Gastrocnemius medialis (tissue), 4 donors: ENCODE measurements around the gene CNTLN.

Experiments
- POLR2A ChIP-seq, 2 donors: fragments of 450-650 bp; IDR thresholded peaks; one replicate each; pipeline ENCODE4 v1.6.1; 2017; ENCODE audit warnings: antibody characterized with exemption in 2 of 2, mild to moderate bottlenecking in 2 of 2, moderate library complexity in 2 of 2
- TF ChIP-seq, protein P1 (sequence below), 5 experiments: fragments of 450-650 bp in 3 of 5; fragments of 200-600 bp in 2 of 5; sonication (generic) in 2 of 5; IDR thresholded peaks in 4 of 5; conservative IDR thresholded peaks in 1 of 5; 1 replicate in 4 of 5; 2 replicates in 1 of 5; pipeline ENCODE4 v1.5.1; 2016 to 2019; ENCODE audit warnings: antibody characterized with exemption in 5 of 5, mild to moderate bottlenecking in 3 of 5, moderate library complexity in 3 of 5

- TF ChIP-seq, protein P1, sequence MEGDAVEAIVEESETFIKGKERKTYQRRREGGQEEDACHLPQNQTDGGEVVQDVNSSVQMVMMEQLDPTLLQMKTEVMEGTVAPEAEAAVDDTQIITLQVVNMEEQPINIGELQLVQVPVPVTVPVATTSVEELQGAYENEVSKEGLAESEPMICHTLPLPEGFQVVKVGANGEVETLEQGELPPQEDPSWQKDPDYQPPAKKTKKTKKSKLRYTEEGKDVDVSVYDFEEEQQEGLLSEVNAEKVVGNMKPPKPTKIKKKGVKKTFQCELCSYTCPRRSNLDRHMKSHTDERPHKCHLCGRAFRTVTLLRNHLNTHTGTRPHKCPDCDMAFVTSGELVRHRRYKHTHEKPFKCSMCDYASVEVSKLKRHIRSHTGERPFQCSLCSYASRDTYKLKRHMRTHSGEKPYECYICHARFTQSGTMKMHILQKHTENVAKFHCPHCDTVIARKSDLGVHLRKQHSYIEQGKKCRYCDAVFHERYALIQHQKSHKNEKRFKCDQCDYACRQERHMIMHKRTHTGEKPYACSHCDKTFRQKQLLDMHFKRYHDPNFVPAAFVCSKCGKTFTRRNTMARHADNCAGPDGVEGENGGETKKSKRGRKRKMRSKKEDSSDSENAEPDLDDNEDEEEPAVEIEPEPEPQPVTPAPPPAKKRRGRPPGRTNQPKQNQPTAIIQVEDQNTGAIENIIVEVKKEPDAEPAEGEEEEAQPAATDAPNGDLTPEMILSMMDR (IDR thresholded peaks at IDR 0.05 in 4 of 5, conservative IDR thresholded peaks at IDR 0.05 in 1 of 5): no peak
- TF ChIP-seq POLR2A (IDR thresholded peaks at IDR 0.05): no peak
These were observed 226.5 kb downstream of the CNTLN start for GRCh38 chr9:17361378-17361777.
